ENCODE data around the gene SGSH. TPM values are rescaled to one million over a fixed set of nuclear protein-coding genes. Genes with fewer than 3 reads are reported as not detected.
A peak's percentile ranks its signal among the peaks of the same experiment; 100 is the strongest.

SGSH gene
- total RNA-seq, 1 experiment from 2014 or later, result 19.8 TPM

DNA sequence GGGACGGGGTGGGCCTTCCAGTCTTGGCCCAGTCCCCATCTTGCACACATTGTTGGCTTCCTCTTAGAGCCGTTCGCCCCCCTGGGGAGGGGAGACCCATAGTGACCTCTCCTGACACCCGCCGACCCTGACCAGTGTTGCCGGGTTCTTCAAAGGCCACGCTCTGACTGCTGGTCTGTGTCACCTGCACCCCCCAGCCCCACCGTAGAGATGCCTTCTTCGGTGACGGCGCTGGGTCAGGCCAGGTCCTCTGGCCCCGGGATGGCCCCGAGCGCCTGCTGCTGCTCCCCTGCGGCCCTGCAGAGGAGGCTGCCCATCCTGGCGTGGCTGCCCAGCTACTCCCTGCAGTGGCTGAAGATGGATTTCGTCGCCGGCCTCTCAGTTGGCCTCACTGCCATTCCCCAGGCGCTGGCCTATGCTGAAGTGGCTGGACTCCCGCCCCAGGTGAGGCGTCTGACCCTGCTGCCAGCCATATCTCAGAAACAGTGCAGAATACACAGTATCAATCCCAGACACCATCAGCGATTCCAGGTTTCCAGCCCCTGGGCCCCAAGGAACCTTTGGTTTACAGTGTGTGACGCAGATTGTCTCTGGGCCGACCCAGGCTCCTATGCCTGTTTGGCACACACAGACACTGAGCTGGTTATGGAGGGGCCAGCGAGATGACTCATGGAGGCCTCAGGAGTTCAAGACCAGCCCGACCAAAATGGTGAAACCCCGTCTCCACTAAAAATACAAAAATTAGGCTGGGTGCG, 1.4 kb upstream of the SGSH start:
- no peak overlapping the region for H3T11ph ChIP-seq (ENCODE audit: low read length)
- no peaks in the 10 kb centered on the region for H3K9me3 ChIP-seq (ENCODE audit: control insufficient read depth, low read depth, low read length)
- no peak overlapping the region for H3K9ac ChIP-seq (ENCODE audit: extremely low read depth, insufficient read length, low read length)
- Mint-ChIP-seq H3K36me3 (ENCODE audit: insufficient read depth in 1 of 3, low read depth in 3 of 3) (peaks cover 5 to 24% (median 20%) of the 10 kb centered on the region in 3 experiments; a peak in 5 of 7 replicates), H3K4me3 (peak overlapping the region; percentile 85 to 91), H3K27me3 (ENCODE audit: low read depth) (no peaks in the 10 kb centered on the region; the same call in 1 of the 2 replicates), H3K27ac (no peak overlapping the region), H3K9me3 (no peaks in the 10 kb centered on the region), H3K4me1 (peaks cover 29 to 34% of the 10 kb centered on the region in 2 experiments)
- no peak overlapping the region for H2AFZ ChIP-seq (ENCODE audit: low read length)
- no peak overlapping the region for H3K56ac ChIP-seq (ENCODE audit: insufficient read length, low read depth, low read length)
- no peak overlapping the region for H3K14ac ChIP-seq (ENCODE audit: insufficient read depth, low read length)
- DNase-seq, result peak; percentile 31
- no peak overlapping the region for H4K8ac ChIP-seq (replicated peaks; ENCODE audit: insufficient read length, low read depth, low read length)
- no peak overlapping the region for H2BK12ac ChIP-seq (ENCODE audit: insufficient read length, low read depth, low read length)
- H3K4me1 ChIP-seq (ENCODE audit: insufficient read depth, low read length), result no peaks in the 10 kb centered on the region
- peaks cover 5% of the 10 kb centered on the region for H3K23me2 ChIP-seq (ENCODE audit: insufficient read length, low read depth, low read length, poor library complexity, severe bottlenecking)
- no peak overlapping the region for H3K18ac ChIP-seq (ENCODE audit: insufficient read length, low read depth, low read length)
- no peaks in the 10 kb centered on the region for H3K79me2 ChIP-seq (ENCODE audit: insufficient read depth, low read length)
- H4K5ac ChIP-seq (ENCODE audit: insufficient read length, low read depth, low read length), result no peak overlapping the region
- H2BK120ac ChIP-seq (ENCODE audit: low read depth, low read length, poor library complexity, severe bottlenecking), result no peak overlapping the region
- H3K4ac ChIP-seq (ENCODE audit: low read depth, low read length), result no peak overlapping the region
- no peak overlapping the region for H2BK5ac ChIP-seq (ENCODE audit: insufficient read length, low read length)
- peak overlapping the region; percentile 50 for H3K4me2 ChIP-seq (ENCODE audit: insufficient read depth, insufficient read length, low read length)
- no peaks in the 10 kb centered on the region for H3K27me3 ChIP-seq (ENCODE audit: insufficient read depth, low read length)
- no peak overlapping the region for H2BK20ac ChIP-seq (ENCODE audit: low read depth, low read length, poor library complexity, severe bottlenecking)
- TF ChIP-seq, protein P1, sequence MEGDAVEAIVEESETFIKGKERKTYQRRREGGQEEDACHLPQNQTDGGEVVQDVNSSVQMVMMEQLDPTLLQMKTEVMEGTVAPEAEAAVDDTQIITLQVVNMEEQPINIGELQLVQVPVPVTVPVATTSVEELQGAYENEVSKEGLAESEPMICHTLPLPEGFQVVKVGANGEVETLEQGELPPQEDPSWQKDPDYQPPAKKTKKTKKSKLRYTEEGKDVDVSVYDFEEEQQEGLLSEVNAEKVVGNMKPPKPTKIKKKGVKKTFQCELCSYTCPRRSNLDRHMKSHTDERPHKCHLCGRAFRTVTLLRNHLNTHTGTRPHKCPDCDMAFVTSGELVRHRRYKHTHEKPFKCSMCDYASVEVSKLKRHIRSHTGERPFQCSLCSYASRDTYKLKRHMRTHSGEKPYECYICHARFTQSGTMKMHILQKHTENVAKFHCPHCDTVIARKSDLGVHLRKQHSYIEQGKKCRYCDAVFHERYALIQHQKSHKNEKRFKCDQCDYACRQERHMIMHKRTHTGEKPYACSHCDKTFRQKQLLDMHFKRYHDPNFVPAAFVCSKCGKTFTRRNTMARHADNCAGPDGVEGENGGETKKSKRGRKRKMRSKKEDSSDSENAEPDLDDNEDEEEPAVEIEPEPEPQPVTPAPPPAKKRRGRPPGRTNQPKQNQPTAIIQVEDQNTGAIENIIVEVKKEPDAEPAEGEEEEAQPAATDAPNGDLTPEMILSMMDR (conservative IDR thresholded peaks at IDR 0.05), result no peak
- no peaks in the 10 kb centered on the region for H3K79me1 ChIP-seq (ENCODE audit: insufficient read depth, low read depth, low read length, poor library complexity, severe bottlenecking)
- H2AK5ac ChIP-seq (ENCODE audit: insufficient read length, low read length), result no peak overlapping the region
- WGBS (ENCODE audit: extremely low coverage, insufficient read length, low lambda C conversion rate), result no CpG with 5 or more reads among the region's 29 CpGs
- no peak overlapping the region for H4K91ac ChIP-seq (ENCODE audit: insufficient read length, low read depth, low read length)
- H3K23ac ChIP-seq (ENCODE audit: insufficient read length, low read depth, low read length), result no peak overlapping the region
- no peak overlapping the region for H3K27ac ChIP-seq (ENCODE audit: insufficient read length, low read depth, low read length)
- no peaks in the 10 kb centered on the region for H4K20me1 ChIP-seq (ENCODE audit: control insufficient read depth, insufficient read depth, insufficient read length)
- no peak overlapping the region for H2BK15ac ChIP-seq (ENCODE audit: low read depth, low read length)
